LNCaP clone FGC (cell line): ENCODE data around the gene PAPLN.

Experiments used
- DNase-seq: peaks from one replicate; pipeline ENCODE4 v3.0.0-alpha.2; 2011; ENCODE audit warnings: low read depth
- H3K4me3 ChIP-seq: 2 replicates; pipeline ENCODE4 v1.5.1; 2011; ENCODE audit warnings: mild to moderate bottlenecking, low read depth, low read length, control low read depth
- TF ChIP-seq, protein P1 (sequence below): IDR thresholded peaks from 2 replicates; pipeline ENCODE4 v1.5.1; 2012; ENCODE audit warnings: mild to moderate bottlenecking; ENCODE audit not compliant: control insufficient read depth, insufficient read depth; ENCODE audit errors: extremely low read depth

The PAPLN gene

DNA sequence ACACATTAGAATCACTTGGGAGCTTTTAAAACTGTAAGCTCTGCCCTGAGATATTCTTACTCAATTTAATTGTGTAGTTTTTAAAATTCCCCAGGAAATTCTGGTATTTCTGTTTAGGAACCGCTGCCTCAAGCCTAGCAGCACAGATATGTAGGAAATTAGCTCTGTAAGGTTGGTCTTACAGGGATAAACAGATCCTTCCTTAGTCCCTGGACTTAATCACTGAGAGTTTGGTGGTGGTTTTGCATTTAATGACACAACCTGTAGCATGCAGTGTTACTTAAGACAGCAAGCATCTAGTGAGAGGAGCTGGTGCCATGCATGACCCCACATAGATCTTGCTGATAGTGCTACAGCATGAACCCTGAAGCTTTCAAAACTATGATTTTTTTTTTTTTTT lies 19.9 kb upstream of the PAPLN start:
- TF ChIP-seq, protein P1, sequence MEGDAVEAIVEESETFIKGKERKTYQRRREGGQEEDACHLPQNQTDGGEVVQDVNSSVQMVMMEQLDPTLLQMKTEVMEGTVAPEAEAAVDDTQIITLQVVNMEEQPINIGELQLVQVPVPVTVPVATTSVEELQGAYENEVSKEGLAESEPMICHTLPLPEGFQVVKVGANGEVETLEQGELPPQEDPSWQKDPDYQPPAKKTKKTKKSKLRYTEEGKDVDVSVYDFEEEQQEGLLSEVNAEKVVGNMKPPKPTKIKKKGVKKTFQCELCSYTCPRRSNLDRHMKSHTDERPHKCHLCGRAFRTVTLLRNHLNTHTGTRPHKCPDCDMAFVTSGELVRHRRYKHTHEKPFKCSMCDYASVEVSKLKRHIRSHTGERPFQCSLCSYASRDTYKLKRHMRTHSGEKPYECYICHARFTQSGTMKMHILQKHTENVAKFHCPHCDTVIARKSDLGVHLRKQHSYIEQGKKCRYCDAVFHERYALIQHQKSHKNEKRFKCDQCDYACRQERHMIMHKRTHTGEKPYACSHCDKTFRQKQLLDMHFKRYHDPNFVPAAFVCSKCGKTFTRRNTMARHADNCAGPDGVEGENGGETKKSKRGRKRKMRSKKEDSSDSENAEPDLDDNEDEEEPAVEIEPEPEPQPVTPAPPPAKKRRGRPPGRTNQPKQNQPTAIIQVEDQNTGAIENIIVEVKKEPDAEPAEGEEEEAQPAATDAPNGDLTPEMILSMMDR, result no peak
- no peak for DNase-seq
- no peak overlapping the region for H3K4me3 ChIP-seq

DNA sequence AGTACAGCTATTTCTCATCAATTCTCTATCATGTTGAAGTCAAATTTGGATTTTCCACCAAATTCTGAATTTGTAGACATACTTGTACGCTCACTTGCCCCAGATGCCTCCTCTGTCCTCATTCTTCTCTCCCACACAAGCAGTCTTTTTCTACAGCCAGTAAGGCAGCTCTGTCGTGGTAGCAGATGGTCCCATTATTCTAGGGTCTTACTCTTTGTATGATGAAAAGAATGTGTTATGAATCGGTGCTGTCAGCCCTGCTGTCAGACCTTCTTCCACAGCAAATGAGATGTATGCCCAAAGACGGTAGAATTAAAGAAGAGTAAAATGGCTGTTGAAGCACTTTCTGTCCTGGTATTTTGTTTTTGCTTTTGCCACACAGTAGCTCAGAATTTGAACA lies 17.2 kb upstream of the PAPLN start:
- no peak for DNase-seq
- TF ChIP-seq, protein P1, result no peak
- H3K4me3 ChIP-seq, result no peak overlapping the region

DNA sequence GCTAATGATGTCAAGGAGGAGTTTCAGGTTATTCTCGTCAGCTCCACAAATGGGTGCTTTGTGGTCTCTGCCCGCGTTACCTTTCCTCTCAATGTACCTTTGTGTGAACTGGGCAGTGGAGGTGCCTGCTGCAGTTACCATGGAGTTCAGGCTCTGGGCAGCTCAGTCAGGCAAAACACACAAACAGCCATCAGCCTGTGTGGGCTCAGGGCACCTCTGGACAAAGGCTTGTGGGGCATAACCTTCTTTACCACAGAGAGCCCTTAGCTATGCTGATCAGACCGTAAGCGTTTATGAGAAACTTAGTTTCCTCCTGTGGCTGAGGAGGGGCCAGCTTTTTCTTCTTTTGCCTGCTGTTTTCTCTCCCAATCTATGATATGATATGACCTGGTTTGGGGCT lies 16.7 kb upstream of the PAPLN start:
- no peak for DNase-seq
- TF ChIP-seq, protein P1, result no peak
- no peak overlapping the region for H3K4me3 ChIP-seq

DNA sequence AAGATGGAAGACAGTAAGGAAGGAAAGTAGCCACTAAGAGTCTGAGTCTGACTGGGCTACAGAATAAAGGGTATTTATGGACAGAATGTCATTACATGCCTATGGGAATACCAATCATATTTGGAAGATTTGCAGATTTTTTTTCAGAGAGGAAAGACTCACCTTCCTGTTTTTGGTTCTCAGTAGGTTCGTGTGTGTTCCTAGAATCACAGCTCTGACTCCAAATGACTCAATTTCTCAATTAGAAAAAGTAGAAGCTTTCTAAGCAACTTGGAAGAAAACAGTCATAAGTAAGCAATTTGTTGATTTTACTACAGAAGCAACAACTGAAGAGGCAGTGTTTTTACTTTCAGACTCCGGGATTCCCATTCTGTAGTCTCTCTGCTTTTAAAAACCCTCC lies 15.4 kb upstream of the PAPLN start:
- H3K4me3 ChIP-seq, result no peak overlapping the region
- TF ChIP-seq, protein P1, result no peak
- no peak for DNase-seq

DNA sequence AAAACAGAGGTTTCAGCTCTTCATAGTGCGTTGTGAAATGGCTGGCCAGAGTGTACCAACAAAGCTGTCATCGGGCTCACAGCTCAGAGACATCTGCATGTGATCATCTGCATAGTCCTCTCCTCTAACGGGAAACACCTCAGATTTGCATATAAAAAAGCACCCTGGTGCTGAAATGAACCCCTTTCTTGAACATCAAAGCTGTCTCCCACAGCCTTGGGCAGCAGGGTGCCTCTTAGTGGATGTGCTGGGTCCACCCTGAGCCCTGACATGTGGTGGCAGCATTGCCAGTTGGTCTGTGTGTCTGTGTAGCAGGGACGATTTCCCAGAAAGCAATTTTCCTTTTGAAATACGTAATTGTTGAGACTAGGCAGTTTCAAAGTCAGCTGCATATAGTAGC lies 14.3 kb upstream of the PAPLN start:
- TF ChIP-seq, protein P1, result no peak
- no peak overlapping the region for H3K4me3 ChIP-seq
- DNase-seq, result no peak

DNA sequence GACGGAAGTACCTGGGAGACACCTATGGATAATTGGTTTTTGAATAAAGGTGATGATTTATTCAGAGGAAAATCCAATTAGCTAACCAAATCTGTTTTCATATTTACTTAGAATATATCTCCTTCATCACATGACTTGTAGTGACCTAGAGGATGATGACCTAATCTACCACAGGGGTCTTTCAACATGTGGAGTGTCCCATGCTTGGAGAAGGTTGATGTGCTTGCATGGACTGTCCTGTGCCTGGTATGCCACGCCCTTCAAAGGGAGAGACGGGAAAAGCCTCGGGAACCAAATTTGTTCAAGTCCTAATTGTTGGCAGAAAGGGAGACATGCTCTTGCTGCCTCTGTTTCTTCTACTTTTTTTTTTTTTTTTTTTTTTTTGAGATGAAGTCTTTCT lies 11.8 kb upstream of the PAPLN start:
- TF ChIP-seq, protein P1, result no peak
- DNase-seq, result no peak
- H3K4me3 ChIP-seq, result no peak overlapping the region
